ENCODE results near the gene PPM1F.
"Not testable (repeated sequence)": the region's sequence is repeated elsewhere in the genome, so short reads cannot be mapped to it uniquely, and the experiment has no call there.

Gene PPM1F

DNA sequence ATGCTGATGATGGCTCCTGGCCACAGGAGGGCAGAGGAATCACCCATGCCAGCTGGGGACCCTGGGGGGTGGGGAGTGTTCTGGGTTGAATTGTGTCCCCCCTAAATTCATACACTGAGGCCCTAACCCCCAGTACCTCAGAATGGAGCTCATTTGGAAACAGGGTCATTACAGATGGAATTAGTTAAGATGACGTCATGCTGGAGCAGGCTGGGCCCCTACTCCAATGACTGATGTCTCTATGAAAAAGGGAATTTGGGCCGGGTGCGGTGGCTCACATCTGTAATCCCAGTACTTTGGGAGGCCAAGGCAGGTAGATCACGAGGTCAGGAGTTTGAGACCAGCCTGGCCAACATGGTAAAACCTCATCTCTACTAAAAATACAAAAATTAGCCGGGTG lies 12.7 kb downstream of the PPM1F start:
- DNase-seq = not testable (repeated sequence)

DNA sequence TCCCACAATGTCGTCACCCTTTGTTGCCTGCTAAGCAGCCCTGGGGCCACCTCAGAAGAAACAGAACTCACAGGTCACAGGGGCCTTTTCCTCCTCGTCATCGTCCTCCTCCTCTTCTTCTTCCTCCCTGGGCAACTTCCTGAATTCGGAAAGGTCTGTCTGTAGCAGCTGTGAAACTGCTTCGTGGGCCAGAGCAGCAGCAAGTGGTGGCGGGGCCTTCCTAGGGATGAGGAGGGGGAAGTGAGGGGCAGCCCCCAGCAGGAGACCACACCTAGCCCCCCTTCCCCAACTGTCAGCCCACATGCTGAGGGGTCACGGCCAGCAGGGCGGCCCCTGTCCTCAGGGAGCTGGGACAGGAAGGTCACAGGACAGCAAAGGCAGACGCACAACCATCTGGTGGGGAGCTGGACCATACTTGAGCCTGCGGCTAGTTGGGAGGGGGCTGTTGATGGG lies 13.2 kb downstream of the PPM1F start:
- no peak for DNase-seq

DNA sequence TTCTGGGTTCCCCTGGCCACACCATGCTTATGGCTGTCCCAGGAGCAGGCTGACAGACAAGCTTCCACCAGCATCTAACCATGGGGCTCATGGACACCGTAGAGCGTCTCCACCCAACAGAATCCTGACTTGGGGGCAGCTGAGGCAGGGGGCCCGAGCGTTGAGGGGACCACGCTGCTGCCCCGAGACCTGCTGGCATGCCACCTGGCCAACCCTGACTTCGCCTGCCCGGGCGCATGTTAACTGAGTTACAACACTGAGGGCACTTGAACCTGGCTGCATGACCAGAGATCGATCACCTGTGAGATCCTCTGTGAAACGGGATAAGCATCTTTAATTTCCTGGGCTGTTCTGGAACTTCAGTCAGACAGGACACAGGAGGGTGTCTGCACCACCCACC lies 13.7 kb downstream of the PPM1F start:
- DNase-seq = no peak

DNA sequence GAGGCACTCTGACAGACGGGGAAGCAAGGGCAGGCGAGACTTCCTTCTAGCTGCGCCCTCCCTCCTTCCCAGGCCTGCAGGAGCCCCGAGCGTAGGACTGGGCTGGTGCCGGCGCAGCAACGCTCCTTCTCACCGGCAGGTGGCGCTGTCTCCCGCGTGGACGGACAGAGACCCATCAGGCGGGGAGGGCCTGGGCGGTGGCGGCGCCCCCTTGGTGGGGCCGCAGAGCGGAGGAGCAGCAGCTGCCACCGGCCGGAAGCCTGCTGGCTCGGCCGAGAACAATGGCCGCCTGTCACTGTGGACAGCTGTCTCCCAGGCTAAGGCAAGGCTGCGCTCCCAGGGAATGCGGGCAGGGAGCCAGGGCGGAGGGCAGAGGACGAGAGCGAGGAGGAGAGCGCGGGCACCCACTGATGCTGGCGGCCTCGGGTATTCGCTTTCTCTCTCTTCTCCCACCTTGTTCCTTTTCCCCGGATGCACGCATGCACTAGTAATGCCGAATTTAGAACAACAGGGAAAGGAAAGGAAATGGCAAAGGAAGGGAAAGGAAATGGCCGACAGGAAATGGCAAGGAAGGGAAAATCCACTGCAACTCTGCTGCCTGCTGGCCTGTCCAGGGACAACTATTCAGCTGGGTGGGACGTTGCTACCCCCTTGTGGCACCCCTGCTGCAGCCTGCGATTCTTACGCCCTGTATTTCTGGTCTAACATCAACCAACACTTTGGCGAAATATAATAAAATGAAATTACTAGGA lies 14.4 kb downstream of the PPM1F start:
- DNase-seq = peak; percentile 92

DNA sequence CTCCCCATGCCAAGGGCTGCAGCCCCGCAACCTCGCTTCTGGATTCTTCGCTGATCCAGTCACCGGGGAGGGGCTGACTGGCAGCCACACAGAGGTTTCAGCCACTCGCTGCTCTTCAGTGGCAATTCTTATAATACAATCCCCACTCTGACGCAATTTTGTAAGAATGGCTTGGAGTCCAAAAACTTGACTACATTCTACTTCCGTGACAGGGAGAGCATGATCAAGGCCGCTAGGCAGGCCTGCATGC lies 14.9 kb downstream of the PPM1F start:
- DNase-seq = no peak

DNA sequence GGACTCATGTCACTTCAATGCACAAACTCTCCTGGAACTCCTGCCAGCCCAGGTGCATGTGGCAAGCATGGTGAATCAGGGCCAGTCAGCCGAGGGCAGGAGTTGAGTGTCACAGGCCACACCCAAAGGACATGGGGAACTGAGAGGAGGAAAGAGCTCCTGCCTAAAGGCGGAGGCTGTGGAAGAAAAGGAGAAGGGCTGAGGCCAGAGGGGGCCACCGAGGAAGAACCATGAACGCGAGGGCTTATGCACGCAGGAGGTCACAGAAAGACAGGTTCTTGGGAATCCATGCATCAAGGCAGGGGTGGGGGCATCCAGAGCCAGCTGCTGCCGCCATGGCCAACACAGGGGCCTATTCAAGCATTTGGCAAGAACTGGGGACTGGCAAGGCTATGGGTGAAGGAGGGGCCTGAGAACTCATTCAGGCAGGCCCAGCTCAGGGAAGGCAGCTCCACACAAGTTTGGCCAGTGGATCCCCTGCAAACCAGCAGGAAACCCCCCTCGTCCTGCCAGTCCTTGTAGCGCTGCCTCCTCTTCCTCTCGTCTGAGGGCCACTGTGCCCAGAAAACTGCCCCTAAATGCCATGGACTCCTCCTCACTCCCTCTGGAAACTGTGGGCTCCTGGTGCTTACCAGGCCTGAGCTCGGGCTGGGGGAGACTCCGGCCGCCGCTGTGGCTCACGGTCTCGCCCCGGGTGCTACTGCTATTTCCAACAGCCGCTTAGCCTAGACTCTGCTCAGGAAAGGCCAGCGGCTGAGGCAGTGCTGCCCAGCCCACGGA lies 15.4 kb downstream of the PPM1F start:
- no peak for DNase-seq

DNA sequence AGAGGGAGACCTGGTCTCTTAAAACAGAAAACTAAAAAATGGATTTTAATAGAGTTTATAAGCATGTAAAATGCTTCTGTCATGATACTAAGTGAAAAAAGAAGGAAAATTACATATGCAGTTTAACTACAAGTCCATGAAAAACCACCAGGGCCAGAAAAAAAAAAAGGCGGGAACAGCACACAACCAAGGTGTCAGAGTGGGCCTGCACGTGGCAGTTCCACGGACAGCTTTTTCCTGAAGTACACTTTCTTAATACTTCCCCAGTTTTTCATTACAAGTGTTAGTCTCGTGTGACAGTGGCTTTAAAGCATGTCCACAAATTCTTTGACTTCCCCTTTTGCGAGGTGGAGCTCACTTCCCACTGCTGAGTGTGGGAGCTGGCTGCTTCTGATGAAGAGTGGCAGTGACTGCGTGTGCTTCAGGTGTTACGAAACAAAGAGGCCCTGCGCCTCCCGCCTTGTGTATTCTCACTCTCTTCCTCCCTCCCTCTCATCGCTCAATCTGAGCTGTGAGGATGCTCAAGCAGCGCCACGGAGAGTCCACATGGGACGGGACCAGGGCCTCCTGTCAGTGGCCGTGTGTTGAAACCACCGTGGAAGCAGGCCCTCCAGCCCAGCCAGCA lies 16.4 kb downstream of the PPM1F start:
- no peak for DNase-seq

DNA sequence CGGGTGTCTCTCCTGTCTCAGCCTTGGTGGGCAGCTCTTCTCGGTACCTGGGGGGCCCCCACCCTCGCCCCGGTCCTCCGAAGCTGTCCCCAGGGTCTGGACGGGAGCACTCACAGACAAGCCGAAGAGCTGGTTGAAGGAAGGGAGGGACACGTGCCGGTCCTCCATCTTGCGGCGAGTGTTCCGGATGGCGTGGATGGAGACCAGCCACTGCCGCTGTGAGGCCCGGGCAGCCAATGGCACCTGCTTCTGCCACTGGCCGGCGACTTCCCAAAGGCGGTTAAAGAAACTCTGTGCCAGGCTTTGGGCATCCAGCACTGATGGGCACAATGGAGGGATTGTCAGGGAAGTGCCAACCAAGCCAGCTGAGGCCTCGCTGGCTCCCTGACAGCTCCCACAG lies 18.7 kb downstream of the PPM1F start:
- no peak for DNase-seq

DNA sequence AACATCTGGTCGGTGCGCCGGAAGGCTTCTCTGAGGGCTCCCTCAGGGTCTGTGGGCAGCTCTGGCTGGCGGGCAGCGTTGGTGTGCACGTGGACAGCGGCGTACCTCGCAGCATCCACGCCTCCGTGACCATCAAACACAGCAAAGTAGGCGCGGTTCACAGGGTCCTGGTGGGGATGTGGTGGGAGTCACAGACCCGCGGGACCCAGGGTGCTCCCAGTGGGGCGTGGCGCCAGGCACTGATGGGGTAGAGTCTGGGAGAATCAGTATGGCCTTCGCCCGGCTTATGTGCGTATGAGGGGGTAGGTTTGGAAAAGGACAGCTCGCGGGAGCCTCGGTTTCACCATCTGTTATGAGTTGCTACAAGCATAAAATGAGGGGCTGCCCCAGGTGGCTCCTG lies 19.2 kb downstream of the PPM1F start:
- DNase-seq = no peak

DNA sequence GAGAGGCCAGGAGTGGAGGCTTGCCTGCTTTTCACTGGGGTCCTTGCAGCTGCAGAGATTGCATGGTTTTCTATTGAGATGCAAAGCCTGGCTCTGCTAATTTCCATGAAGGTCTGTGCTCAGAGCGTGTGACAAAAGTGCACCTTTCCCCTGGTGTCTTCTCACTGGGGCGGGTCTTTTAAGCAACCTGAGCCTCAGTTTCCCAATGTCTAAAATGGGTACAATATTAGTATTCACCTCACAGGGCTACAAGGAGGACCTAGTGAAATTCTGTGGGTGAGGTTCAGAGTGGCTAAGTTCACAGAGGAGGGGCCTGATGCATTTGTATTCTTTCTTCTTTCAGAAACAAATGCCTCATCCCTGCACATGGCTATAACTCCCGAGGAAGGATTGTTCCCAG lies 20.3 kb downstream of the PPM1F start:
- no peak for DNase-seq

DNA sequence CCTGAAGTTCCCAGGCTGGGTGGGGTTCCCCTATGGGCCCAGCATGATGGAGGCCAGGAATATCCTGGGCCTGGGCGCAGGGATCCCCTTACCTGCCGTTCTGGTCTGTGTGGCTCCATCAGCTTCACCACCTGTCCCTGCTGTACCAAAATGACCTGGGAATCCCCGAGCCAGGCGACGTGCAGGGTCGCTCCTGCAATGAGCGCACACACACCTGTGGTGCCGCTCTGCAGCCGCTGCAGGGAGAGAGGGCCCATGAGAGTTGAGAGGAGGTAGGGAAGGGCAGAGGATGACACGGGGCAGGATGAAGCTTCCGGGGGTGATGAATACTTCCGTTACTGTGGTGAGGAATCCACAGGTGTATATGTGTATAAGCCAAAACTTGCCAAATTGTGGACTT lies 21.6 kb downstream of the PPM1F start:
- no peak for DNase-seq

DNA sequence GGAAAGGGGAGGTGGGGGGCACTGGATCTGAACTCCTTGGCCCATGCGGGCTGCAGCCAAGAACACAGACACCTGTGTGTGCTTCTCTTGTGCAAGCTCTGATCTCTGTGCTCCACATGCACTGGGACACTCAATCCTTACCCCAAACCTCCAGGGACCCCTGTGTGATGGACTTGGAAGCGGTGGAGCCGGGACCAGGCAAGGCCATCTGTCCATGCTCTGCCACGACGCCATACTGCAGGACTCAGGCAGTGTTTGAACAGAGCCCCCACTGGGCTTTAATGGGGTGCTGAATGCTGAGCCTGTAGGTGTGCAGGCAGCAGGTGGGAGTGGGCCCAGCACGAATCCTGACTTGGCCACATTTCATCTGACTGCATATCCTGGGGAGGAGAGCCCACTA lies 23.4 kb downstream of the PPM1F start:
- DNase-seq = no peak

DNA sequence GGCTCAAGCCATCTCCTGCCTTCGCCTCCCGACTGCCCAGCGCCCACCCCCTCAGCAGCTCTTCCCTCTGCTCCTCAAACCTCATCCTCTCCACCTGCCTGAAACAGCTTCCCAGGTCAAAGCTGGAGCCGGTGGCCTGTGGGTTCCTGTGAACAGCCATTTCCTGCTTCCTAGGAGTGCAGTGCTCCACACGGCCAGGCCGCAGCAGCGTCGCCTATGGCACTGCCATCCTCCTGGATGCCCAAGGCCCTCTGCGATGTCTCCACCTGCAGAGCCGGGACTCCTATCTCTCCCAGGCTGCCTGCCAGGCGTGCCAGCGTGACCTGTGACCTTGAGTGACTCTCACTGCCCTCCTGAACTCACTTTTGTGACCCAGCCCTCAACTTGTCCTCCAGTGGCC lies 24.6 kb downstream of the PPM1F start:
- no peak for DNase-seq

DNA sequence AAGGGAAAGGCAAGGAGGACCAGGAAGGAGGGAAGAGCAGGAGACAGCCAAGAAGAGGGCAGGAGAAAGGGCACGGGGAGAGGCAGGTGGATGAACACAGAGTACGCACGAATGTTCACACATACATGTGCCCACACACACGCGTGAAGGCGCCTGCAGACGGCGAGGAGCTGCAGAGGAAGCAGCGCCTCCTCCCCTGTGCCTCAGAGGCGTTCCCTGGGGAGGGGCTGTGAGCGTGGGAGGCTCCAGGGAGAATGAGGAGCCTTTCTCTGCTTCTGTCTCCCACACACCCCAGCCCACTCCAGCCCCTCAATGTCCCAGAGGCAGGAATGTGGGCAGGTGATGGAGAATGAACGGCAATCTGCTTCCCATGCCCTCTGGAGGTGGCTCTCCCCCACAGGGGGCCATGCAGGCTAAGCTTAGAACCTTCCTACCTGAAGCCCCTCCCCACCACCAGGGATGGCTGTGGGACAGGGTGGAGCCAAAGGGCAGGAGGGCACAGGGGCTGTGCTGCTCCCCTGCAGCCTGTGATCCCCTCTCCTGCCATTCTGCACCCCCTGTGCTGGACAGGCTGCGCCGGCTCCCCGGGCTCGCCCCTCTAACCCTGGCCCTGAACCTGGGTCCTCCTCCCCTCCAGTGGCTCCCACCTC lies 25.3 kb downstream of the PPM1F start:
- no peak for DNase-seq

DNA sequence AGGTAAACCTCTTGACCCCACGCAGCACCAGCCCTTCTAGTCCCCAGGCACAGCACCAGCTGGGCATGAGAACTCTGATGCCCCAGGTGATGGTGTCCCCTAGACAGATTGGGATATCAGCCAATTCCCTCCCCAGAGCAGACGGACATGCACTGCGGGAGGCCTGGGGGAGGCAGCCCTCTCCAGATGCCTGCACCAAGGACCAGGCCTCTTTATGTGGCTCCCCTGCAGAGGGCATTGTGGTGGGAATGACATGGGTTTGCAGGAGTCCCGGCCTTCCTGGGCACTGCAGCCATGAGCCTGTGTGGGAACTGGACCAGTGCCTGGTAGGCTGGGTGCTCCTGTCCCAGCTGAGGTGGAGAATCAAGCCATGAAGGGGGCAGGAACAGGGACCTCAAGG lies 25.9 kb downstream of the PPM1F start:
- no peak for DNase-seq

DNA sequence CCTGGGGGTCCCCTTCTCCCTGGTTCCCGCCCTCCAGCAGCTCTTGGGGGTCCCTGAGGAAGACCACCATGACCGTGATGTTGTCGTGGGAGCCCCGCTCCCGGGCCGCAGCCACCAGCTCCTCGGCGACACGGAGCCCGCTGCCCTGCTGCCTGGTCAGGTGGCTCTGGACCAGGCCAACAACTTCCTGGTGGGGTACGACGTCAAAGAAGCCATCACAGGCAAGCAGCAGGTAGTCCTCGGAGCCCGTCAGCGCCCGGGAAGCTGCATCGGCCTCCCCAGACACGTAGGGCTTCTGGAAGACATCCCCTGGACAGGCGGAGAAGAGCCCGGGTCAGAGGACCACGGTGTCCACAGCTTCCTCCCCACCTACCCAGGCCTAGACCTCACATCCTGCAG lies 29.5 kb downstream of the PPM1F start:
- no peak for DNase-seq

DNA sequence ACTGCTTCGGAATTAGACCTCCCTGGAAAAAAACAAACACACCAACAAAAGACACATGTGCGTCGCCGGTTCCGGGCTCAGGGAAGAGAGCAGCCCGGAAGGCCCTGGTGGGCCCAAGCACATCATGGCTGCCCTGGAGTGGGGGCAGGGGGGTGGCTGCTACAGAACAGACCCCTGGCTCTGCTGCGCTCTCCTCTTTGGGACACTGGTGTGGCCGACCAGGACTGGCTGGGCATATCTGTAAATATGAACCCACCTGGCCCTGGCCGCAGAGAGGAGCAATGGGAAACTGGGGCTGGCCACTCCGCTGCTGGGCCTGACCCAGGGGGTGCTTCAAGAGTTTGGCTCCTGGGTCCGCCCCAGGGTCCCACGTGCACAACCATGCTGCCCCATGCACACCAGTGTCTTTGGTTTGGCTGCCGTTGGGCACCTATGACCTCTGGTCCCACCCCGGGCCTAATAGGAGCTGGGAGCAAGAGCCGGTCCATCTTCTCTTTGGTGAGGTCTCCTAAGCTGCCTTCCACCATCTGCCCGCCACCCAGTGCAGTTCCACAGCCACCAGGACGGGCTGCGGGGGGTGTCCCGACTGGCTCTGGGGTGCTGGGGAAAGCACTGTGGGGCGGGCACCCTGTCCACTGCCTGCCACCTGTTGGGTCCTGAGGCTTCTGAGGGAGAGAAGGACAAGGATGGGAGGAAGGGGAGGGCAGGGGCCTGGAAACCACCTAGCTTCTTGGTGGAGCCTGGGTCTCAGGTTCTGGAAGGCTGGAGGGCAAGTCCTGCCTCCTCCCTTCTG lies 30.1 kb downstream of the PPM1F start:
- no peak for DNase-seq

DNA sequence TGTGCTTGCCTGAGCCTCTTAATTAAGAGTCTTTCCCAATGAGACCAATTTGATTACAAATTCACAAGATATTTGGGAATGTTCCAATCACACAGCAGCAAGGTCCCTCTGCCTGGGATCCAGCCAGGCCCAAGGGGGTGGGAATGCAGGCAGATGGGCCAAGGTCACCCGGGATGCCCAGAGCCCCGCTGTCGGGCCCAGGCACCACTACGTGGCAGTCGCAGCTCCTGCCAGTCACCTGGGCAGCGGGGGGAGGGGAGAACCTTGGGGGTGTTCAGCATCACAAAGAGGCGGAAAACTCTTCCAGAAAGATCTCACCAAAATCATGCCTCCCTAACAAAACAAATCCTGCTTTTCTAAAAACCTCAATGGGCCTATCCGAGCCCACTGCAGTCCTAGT lies 30.9 kb downstream of the PPM1F start:
- DNase-seq = no peak

DNA sequence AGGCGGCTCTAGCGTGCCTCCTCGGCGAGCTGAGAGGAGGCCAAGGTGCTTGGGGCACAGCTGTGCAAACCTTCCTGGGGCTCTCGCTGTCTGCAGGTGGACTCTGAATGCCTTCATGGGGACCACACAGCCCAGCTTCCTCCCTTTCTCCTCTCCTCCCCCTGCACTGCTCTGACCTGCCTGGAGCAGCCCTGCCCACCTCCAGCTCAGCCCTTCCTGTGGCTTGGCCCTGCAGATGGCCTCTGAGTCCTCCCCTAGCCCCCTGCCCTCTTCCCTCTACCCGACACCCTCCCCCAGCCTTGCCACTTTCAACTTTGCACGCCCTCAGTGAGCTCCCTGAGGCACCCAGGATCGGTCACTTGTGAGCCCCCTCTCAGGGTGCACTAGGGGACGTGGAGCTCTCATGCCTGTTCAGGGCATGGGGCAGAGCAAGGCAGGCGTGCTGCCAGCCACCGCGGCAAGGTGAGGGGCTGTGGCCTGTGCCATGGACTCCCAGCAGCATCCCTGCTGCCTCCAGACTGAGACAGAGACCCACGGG lies 31.4 kb downstream of the PPM1F start:
- DNase-seq = no peak

DNA sequence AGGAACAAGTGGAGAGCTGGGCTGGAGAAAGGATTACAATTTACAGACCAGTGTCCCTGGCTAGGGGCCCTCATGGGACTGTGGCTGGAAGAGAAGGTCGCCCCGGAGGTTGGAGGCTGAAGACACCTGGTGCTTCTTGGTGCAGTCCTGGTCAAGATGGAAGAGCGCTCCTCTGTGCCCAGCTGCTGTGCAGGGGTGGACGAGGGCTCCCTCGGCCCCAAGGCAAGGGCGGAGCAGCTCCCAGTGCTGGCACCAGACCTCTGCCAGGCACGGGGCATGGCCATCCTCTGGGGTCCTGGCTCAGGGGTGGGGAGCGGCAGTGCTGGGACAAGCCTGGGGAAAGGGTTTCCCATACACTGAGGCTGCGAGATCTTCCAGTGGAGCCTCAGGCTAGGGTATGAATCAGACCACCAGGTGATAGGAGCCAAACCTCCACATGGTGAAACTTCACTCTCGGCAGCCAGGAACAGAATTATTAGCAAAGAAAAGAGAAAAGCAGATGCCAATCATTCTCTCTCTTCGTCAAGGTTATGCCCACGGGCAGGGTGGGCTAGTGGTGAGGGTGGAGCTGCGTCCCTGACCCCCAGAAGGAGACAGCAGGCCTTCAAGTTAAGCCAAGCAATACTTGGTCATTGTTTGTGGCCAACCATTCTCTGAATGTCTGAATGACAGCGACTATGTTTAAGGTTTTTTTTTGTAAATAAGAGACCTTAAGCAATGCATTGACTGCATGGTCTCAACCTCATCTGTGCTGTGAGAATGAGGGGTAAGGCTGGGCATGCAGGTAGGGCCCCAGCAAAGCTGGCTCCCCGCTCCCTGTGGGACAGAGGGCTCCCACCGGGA lies 32.1 kb downstream of the PPM1F start:
- no peak for DNase-seq

DNA sequence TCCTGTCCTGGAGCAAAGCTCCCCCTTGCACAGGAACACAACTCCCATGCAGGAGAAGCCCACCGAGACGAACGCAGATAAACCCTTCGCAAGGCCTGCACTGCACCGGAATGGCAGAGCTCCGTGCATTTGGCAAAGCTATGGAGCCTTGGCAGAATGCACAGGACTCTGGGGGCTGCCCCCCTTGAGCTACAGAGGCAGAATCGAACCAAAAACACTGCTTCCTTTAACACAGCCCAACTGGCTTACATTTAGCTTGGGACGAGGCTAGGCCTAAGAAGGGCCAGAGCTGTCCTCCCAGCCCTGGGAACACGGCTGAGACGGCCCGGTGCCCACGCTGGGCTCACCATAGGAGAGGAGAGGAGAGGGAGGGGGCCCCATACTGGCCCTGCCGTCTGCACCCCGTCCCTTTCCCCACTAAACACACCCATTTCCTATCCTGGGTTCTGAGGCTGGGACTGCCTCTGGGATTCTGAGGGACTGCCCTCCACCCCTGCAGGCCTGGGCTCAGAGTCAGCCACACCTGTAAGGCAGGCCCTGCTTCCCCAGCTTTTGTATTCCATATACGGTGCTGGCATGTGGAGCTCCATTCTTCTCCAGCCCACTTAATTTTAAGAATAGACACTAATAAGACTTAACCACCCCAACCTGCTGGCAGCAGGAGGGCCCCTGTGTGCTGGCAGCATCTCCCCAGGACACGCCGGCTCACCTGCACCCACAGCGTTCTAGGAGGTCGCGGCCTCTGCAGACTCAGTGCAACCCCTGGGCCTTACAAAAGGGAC lies 32.9 kb downstream of the PPM1F start:
- no peak for DNase-seq
